HG03064 (cell line): Measurements from ENCODE around the gene COG3.

Experiments
- ATAC-seq: cut with Tn5 transposase; IDR thresholded peaks from one replicate; pipeline ENCODE4 v1.9.1; 2021; ENCODE audit warnings: low read depth; ENCODE audit not compliant: unreplicated experiment

The COG3 gene

GRCh38 chr13:45542878-45543277 lies 78.1 kb downstream of the COG3 start:
- ATAC-seq = no peak

DNA sequence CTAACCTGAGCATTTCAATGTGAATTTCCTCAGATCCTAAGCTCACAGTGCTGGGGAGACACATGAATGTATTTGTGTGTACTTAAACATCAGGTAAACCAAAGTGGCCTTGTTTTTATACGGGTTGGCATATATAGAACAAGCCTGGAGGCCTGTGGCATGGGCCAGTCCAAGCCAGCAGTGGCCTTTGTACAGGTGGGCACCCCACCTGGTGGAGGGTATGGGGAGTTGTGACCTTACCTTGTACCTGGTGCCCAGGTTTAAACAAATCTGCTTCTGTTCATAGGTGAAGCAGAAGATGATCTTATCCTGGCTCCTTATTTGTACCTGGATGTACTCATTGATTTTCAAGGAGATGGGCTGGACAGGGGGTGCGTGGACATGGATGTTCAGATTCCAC lies 79.8 kb downstream of the COG3 start:
- ATAC-seq = no peak

GRCh38 chr13:45545686-45546409 lies 81.1 kb downstream of the COG3 start:
- ATAC-seq = no peak

GRCh38 chr13:45546410-45546765 lies 81.6 kb downstream of the COG3 start:
- no peak for ATAC-seq

- no peak for ATAC-seq
Observed at GRCh38 chr13:45548281-45548680, 83.5 kb downstream of the COG3 start.

DNA sequence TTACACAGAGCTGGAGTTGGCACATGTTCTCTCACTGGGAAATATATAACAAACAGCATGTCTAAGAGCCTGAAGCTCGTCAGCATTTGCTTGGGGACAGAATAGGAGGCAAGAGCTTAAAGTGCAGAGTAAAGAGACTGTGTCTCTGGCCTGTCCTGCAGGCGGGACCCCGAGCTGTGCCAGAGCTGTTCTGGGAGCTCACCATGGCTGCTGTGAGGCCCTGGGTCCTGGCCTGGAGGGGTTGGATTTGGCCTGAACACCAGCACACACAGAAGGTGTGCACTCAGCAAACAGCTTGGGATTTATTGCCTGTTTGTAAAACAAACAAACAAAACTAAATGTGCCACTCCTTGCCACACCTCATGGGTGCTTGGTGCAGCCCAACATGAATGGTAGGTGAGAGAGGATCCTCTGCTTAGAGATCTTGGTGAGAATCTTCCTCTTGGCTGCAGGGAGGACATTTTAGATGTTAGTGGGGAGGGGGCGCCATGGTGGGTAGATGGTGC lies 89.9 kb downstream of the COG3 start:
- no peak for ATAC-seq

DNA sequence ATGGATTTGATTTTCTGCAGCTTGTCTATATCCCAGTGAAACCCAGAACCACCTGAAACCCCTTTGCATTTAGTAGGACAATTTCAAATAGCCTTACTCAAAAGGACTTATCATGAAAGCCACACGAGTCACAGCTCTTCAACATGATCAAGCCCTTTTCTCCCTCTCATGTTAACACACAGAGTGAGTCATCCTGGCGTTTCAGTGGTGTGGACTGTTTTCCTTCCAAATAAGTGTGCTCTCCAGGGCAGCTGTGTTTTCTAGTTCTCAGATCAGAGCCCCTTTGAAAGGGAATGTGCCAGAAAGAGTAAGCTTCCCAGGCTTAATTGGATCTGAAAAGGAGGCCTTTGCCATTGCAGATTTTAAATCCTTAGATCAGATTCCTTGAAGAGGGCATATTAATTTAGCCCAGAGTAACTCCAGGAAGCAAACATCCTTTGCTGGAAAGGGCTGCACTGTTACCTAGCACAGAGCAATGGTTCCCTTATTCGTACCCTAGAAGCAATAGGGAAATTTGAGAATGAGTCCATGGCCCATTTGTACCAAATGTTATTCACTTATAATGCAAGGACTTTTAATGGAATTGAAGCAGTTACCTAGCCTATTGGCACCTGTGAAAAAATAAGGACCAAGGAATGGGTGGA lies 99.5 kb downstream of the COG3 start:
- ATAC-seq = no peak

DNA sequence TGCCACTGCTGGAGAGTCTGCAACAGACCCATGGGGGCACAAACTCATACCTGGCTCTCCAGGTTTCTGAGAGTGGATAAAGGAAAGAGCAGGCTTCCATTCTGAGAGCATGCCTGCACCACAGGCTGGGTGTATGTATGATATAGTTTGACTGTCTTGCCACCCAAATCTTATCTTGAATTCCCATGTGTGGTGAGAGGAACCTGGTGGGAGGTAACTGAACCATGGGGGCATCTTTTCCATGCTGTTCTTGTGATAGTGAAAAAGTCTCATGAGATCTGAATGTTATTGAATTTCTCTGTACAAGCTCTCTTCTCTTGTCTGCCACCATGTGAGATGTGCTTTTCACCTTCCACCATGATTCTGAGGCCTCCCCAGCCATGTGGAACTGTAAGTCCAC lies 100.6 kb downstream of the COG3 start:
- ATAC-seq = no peak

DNA sequence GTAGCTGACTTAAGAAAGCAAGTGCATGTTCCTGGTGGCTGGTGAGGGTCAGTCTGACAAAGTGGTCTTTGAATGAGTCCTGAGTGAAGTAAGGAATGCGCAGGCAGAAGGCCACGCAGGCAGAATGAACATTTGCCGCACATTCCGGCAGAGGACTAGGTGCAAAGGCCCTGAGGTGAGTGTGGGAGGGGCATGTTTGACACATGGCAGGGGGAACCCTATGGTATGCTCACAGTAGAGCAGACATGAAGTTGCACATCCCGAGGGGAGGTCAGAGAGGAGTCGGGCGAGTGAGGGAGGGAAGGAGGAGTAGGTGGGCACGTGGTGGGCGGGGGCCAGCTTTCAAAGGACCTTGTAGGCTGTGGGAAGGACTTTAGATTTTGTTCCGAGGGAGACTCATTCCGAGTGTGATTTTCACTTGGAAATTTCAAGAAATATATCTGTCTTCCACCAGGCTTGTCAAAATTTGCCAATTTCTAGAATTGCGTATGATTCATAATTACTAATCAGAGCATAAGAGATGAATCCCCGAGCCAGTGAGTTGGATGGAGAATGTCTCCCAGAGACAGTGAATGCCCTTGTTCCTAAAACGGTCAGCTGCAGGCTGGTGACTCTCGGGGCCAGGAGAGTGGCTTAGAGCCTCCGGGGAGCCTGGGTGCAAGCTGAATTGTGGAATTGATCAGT lies 110.5 kb downstream of the COG3 start:
- ATAC-seq = no peak

DNA sequence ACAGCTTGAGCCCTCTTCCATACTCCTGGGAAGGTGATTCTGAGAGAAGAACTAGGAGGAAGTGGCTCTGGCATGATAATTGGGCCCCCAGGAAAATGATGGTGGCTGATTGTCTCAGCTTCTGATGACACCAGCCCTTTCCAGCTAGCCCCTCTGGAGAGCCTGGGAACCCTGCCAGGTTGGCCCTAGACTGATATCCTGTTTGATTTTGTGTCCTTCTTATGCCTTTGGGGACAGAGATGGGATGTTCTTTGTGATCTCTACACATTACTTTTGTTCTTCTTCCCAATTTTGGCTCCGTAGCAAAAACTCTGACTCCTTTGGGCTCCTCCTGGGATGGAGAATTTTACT lies 111.1 kb downstream of the COG3 start:
- ATAC-seq = no peak

- no peak for ATAC-seq
Observed at GRCh38 chr13:45576466-45576865, 111.7 kb downstream of the COG3 start.

GRCh38 chr13:45582408-45583076 lies 117.8 kb downstream of the COG3 start:
- no peak for ATAC-seq

DNA sequence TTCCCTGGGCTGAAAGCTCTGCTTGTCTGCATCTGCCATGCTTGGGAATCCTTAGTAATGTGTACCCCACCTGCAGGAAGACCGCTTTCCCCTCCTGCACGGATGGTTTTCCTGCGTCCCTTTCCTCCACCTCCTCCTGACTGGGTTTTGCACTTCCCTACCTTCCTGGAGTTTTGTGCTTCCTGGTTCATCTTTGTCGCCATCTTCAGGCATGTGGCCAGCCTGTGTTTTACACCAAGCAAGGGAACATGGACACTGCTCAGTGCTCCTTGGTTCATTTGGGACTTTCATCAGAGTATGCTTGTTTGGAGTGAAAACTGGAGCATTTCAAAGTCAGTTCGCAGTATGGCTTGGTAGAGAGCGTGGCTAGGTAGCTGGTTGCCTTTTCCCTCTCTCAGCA lies 120.1 kb downstream of the COG3 start:
- ATAC-seq = no peak
